NK-92 (cell line): ENCODE data around the gene RADX.

Source experiments
- DNase-seq: peaks from one replicate; lab custom pipeline; 2025; ENCODE audit not compliant: unreplicated experiment; lab: John Stamatoyannopoulos, UW

Gene RADX

DNA sequence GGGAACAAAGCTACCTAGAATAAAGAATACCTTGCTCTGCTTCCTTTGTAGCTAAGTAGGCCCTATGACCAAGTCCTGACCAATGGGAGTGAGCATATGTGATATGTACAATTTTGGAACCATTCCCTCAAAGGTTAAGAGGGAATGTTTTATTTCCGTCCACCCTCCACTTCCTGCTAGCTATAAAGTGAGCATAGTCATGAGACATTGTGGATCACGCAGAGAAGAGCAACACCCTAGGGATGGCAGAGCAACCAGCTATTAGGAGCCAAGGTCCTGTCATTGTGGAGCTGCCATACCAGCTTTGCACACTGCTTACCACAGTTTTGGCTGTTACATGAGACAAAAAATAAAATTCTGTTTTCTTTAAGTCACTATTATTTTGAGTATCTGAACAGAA, 68.9 kb downstream of the RADX start:
- no peak for DNase-seq

DNA sequence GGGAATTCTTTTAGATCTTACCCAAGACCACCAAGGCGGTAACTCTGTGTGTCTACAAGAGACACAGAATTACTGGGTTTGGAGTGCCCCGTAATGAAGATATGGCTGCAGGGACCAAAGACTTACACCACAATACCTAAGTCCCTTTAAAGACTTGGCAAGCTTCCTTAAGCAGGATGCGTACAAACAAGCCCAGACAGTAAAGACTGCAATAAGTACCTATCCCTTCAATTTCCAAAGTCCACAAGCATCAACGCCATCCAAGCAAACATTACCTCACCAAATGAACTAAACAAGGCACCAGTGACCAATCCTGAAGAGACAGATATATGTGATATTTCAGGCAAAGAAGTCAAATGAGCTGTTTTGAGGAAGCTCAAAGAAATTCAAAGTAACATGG, 72.4 kb downstream of the RADX start:
- DNase-seq = no peak

DNA sequence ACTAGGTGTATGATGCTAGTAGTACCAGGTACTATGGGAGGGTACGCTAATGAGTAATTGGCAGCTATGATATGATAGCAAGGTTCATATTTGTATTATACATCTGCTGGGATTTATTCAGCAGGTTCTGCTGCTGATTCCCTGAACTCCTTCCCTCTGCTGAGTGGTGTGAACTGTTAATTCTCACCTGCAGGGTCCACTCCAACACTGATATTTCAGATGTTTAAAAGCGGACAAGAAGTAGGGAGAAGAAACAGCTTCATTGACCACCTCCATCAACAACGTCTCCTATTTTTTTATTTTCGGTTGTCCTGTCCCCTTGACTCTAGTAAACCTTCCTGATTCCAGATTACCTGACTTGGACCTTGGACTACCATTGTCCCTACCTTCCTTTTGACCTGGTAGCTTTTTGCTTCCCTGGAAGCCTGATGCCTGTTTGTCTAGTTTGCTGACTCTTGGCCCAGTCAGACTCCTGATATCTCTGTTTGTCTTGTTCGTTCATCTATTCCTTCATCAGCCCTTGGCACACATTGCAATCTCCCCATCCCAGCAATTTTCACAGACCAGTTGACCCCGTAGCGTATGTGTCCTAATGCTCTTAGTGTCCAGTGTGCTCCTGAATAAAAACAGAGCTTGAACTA, 80.8 kb downstream of the RADX start:
- no peak for DNase-seq

DNA sequence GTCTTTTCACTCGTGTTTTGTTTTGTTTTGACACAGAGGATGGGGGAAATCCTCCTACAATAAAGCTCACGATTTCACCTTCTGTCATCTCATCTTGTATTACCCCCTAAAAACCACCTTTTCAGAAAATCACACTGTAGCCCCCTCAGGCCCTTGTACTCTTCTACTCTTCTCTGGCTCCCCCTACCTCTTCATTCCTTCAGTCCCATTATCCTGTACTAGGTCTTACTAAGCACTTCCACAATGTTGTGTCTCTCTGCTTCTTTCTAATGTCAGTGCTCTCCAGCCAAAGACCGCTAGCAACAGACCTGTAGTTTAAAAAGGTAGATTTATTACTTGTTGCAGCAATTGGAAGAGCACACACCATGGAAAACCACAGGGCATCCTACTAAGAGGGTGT, 84.7 kb downstream of the RADX start:
- no peak for DNase-seq

DNA sequence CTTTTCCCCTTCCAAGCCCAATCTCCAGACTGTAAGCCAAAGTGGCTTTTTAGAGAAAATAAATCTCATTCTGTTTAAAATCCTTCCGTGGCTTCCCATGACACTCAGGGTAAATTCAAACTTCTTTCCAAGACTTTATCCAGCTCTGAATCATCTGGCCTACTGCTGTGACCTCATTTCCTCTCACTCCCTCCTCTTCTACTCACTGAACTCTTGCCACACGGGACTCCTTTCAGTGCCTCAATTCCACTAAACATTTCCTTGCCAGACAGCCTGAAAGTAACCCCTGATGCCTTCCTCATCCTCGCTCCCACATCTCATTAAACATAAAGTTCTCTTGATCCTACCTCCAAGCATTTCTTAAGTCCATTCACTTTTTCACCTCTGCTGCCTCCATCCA, 86.9 kb downstream of the RADX start:
- DNase-seq = no peak

DNA sequence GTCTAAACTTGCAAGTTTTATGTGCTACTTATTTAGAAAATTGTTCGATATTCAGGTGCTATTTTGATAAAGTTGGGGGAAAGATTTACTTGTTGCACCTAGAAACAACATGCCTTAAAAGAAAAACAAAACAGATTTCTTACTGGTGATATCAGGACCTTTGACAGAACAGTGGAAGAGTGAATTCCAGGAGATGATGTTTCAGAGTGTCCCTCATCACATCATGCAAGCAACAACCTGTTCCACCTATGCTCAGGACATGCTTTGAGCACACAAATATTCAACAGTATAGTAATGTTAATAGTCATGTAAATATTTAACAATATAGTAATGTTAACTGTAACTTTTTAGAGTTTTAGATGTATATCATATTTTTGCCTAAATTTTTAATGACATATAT, 90.9 kb downstream of the RADX start:
- no peak for DNase-seq

DNA sequence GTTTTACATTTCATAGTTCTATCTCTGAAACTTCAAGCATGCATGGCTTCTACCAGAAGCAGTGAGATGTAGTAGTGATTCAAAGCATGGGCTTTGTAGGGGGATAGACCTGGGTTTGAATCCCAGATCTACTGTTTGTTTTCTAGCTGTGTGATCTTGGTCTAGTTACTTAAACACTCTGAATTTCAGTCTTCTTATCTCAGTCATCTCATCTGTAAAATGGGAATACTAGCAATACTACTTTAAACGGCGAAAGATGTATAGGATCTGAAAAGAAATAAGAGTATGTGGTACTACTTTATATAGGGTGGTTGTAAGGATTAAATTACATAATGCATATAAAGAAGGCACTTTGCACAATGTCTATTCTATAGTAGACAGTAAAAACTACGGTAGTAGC, 94.7 kb downstream of the RADX start:
- DNase-seq = no peak

DNA sequence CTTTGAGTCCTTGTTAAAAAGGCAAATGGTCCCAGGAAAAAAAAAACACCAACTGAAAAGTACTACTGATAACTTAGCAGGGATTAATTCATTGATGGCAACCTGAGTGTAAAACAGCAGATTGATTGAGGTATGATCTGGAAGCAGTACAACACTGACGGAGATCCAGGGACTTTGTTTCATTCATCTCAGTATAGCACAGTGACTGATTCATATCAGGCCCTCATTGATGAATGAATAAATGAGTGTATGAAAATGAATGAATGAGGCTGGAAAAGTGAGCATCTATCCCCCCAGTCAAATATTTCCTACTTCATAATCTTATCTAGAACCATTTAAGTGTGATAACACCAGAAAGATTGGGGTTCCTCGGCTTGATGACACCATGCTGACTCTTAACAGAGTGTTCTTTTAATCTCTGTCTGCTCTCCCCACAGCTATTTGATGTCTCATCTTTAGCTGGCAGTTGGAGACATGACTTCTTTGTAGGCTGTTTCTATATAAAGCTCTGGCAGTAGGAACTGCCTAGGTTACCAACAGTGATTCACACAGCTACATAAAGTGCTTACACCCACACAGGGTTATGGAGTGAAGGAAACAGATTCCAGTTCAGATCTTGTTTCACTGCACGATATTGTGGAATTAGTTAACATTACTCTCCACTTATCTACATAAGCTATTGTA, 96.1 kb downstream of the RADX start:
- no peak for DNase-seq

DNA sequence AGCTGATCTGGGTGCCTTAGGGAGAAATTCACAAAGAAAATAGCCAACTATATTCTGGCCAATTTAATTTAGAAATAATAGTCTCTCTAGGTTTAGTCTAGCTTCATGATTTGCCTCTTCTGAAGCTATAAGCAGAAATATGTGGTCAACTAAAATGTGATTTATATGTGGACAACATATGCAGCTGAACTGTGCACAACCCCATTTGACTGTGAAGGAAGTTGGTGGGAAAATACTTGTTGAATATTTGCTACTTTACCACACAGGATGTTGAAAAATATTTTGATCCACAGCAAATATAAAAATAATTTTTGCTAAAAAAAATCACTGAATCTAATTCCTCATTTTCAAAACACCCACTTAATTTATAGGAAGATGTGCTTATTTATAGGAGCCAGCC, 99.0 kb downstream of the RADX start:
- DNase-seq = no peak

DNA sequence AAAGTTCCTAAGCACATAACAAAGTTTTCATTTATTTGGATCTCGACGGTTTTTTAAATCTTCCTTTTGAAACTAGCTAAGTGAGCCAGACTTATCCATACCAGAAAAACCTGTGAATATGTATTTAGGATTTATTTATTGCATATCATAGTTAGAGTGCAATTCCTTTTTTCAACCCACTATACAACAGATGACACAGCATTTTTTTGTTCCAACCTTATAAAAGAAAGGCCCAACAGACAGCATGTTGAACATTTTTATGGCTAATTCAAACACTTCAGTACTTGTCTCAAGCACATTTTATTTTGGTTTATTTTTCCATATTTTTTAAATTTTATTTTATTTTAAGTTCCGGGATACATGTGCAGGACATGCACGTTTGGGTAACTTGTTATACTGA, 99.6 kb downstream of the RADX start:
- no peak for DNase-seq

DNA sequence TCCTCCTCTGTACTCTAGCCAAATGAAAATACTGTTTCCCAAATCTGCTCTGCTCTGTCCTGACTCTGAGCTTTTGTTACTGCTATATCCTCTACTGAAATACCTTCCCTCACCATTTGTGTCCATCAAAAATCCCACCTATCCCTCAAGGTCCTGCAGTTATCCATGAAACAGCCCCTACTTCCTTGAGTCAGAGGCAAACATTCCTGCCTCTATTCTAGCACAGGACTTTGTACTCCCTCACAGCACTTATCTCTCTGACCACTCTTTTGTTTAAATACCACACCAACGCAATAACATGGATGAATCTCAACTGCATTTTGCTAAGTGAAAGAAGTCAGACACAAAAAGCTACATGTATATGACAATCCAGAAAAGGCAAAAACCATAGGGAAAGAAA, 104.2 kb downstream of the RADX start:
- DNase-seq = no peak

DNA sequence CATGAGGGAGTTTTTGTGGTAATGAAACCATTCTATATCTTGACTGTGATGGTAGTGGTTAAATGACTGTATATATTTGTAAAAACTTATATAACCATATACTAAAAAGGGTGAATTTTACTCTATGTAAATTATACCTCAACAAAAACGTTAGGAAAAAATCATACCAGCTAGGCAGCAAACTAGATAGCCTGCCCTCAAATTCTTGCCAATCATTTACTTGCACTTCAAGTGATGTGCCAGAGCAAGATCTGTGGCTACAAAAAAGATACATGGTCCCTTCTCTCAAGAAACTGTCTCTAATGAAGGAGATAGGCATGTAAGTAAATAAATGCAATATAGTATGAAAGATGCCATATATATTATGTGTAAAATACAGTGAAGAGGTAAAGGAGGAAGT, 104.7 kb downstream of the RADX start:
- no peak for DNase-seq

DNA sequence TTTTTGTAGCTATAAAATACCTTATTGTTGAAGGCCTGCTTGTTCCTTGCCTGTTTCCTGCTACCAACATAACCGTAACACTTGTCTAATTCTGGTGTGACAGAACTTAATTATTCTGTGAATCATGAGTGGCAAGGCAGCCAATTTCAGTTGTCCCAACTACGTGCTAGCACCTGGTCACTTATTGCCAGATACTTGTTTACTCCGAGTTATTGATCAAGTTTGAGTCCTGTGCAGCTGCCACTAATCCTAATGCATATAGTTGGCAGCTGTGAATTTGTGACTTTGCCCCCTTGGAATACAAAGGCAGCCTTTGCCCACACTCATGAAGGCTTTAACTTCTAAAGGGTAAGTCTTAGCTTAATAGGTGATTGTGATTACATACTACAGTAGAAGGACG, 106.9 kb downstream of the RADX start:
- DNase-seq = no peak

DNA sequence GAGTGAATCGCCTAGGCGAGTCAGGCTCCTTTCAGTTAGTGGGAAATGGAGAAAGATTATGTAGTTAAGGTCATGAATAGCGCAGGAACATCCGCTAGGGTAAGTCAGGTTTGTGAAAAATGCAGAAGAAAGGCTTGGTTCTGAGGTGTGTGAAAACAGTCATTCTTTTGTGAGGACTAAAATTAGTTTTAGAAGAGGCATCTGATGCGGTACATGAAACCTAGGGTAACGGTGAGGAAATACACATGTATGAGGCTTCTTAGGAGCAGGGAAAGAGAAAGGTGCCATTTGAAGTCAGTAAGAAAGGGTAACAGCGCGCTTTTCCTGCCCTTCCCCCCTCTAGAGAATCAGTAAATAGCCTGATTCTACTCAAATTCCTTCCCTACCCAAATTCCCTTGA, 114.2 kb downstream of the RADX start:
- DNase-seq = no peak

DNA sequence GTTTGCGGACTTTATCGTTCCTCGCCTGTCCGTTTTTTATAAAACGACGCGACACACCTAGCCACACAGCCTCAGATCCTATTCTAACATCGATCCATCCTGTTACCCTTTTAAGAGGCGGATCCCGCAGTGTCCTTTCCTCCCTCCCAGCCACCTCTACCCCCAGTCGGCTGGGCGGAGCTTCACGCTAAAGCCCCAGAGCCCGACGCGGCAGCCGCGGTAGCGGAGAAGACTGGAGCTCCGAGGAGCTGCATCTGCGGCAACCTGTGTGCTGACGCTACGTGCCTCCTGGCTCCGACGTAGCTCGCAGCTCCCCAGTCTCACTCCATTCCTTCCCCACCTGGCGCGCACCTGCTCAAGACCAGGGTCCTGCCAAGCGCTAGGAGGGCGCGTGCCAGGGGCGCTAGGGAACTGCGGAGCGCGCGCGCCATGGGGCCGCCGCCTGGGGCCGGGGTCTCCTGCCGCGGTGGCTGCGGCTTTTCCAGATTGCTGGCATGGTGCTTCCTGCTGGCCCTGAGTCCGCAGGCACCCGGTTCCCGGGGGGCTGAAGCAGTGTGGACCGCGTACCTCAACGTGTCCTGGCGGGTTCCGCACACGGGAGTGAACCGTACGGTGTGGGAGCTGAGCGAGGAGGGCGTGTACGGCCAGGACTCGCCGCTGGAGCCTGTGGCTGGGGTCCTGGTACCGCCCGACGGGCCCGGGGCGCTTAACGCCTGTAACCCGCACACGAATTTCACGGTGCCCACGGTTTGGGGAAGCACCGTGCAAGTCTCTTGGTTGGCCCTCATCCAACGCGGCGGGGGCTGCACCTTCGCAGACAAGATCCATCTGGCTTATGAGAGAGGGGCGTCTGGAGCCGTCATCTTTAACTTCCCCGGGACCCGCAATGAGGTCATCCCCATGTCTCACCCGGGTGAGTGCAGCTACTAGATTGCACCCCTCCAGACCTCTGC, 115.0 kb downstream of the RADX start, which contains the start of gene RNF128:
Gene RNF128, plus strand, starts transcription at position 217 of the 953 bp plus-strand sequence. Its CDS starts 213 bp downstream, at position 430.
- DNase-seq = no peak

DNA sequence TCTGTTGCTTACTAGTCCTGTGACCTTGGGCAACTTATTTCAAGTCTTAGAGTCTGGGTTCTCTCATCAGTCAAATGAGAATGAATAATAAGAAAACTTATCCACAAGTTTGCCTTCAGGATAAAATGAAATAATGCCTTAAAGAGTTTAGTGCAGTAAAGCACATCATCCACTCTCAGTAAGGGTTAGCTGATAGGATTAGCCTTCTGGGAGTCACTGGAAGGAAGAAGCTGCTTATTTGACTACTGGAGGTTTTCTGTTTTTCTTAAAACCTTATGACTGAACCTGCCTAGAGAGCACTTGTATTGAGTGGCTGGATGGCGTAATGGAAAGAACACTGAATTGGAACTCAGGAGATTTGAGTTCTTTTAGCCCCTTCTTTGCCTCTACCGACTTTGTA, 116.6 kb downstream of the RADX start:
- no peak for DNase-seq
